HG02642 (cell line): Measurements from ENCODE around the gene FHOD3.

Experiments
- ATAC-seq: cut with Tn5 transposase; IDR thresholded peaks from one replicate; pipeline ENCODE4 v1.9.1; 2021; ENCODE audit warnings: mild to moderate bottlenecking; ENCODE audit not compliant: unreplicated experiment, poor library complexity

FHOD3 gene

GRCh38 chr18:36377626-36378025, 80.1 kb downstream of the FHOD3 start:
- ATAC-seq = no peak

GRCh38 chr18:36378205-36378604, 80.7 kb downstream of the FHOD3 start:
- ATAC-seq = no peak

GRCh38 chr18:36379435-36379984, 82.0 kb downstream of the FHOD3 start:
- no peak for ATAC-seq

- no peak for ATAC-seq
These were observed 82.8 kb downstream of the FHOD3 start for GRCh38 chr18:36380173-36380827.

- ATAC-seq = no peak
These were observed 83.6 kb downstream of the FHOD3 start for GRCh38 chr18:36381075-36381474.

GRCh38 chr18:36382854-36383253, 85.3 kb downstream of the FHOD3 start:
- no peak for ATAC-seq

- no peak for ATAC-seq
These were observed 88.8 kb downstream of the FHOD3 start for GRCh38 chr18:36386150-36386920.

- ATAC-seq = no peak
These were observed 89.8 kb downstream of the FHOD3 start for GRCh38 chr18:36387310-36387709.

- no peak for ATAC-seq
These were observed 90.8 kb downstream of the FHOD3 start for GRCh38 chr18:36388310-36388709.

- ATAC-seq = no peak
These were observed 91.5 kb downstream of the FHOD3 start for GRCh38 chr18:36389027-36389426.

- ATAC-seq = no peak
These were observed 92.5 kb downstream of the FHOD3 start for GRCh38 chr18:36389811-36390581.

- no peak for ATAC-seq
These were observed 94.1 kb downstream of the FHOD3 start for GRCh38 chr18:36391426-36392145.

- ATAC-seq = no peak
These were observed 94.9 kb downstream of the FHOD3 start for GRCh38 chr18:36392164-36392978.

- no peak for ATAC-seq
These were observed 95.4 kb downstream of the FHOD3 start for GRCh38 chr18:36392979-36393287.

GRCh38 chr18:36394486-36394885, 97.0 kb downstream of the FHOD3 start:
- ATAC-seq = no peak

GRCh38 chr18:36396190-36396589, 98.7 kb downstream of the FHOD3 start:
- ATAC-seq = no peak

GRCh38 chr18:36397033-36397432, 99.5 kb downstream of the FHOD3 start:
- ATAC-seq = no peak

- ATAC-seq = no peak
These were observed 100.9 kb downstream of the FHOD3 start for GRCh38 chr18:36398419-36398818.

- no peak for ATAC-seq
These were observed 101.5 kb downstream of the FHOD3 start for GRCh38 chr18:36399055-36399454.

- no peak for ATAC-seq
These were observed 103.9 kb downstream of the FHOD3 start for GRCh38 chr18:36401462-36401861.
